Measurements from ENCODE around the gene CHCHD1. TPM values are rescaled to one million over a fixed set of nuclear protein-coding genes. Genes with fewer than 3 reads are reported as not detected.

Gene CHCHD1
- total RNA-seq, 1 donor from 2014 or later = 41.8 TPM

GRCh38 chr10:73772281-73773151, 9.3 kb upstream of the CHCHD1 start:
- TF ChIP-seq CTCF (IDR thresholded peaks at IDR 0.05; ENCODE audit: insufficient read depth, low read length, poor library complexity, severe bottlenecking) = no peak
- H3K4me3 ChIP-seq (ENCODE audit: low read depth, low read length) = peak overlapping the region; percentile 82
- peaks cover 1% of the 10 kb centered on the region for H3K36me3 ChIP-seq (ENCODE audit: control insufficient read depth, insufficient read depth, low read length)
- DNase-seq (ENCODE audit: low read depth) = no peak
- H3K27me3 ChIP-seq (ENCODE audit: control insufficient read depth, insufficient read depth, low read length) = no peaks in the 10 kb centered on the region

DNA sequence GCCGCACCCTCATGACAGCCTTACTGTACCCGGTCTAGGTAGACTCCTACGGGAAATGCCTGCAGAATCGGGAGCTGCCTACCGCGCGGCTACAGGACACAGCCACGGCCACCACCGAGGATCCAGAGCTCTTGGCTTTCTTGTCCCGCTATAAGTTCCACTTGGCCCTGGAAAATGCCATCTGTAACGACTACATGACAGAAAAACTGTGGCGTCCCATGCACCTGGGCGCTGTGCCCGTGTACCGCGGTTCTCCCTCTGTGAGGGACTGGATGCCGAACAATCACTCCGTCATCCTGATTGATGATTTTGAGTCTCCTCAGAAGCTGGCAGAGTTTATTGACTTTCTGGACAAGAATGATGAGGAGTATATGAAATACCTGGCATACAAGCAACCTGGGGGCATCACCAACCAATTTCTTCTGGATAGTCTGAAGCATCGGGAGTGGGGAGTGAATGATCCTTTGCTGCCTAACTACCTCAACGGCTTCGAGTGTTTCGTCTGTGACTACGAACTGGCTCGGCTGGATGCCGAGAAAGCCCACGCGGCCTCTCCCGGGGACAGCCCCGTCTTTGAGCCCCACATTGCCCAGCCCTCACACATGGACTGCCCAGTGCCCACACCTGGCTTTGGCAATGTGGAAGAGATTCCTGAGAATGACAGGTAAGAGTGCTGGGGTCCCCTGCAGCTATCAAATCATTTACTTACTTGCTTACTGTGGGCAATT, 8.5 kb upstream of the CHCHD1 start:
- no peak for DNase-seq (ENCODE audit: low read depth)
- peaks cover 1% of the 10 kb centered on the region for H3K36me3 ChIP-seq (ENCODE audit: control insufficient read depth, insufficient read depth, low read length)
- H3K27me3 ChIP-seq (ENCODE audit: control insufficient read depth, insufficient read depth, low read length) = no peaks in the 10 kb centered on the region
- peak overlapping the region; percentile 82 for H3K4me3 ChIP-seq (ENCODE audit: low read depth, low read length)
- TF ChIP-seq CTCF (IDR thresholded peaks at IDR 0.05; ENCODE audit: insufficient read depth, low read length, poor library complexity, severe bottlenecking) = no peak

DNA sequence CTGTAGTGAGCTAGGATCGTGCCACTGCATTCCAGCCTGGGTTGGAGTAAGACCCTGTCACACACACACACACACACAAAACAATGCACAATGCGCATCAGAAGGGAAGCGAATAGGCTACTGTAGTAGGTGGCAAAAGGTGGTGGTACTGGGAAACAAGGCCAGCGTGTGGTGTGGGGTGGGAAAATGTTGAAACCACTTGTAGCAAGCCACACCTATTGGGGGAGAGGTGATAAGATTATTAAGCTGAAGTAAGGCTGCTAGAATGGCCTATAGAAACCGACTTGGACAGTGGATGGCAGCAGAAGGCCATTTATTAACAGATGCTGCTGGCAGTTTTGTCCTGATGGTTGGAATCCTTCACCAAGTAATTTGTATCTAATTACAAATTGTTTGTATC, 7.2 kb upstream of the CHCHD1 start:
- Histone ChIP-seq H3K27me3 (ENCODE audit: control insufficient read depth, insufficient read depth, low read length) (no peaks in the 10 kb centered on the region), H3K4me3 (ENCODE audit: low read depth, low read length) (no peak overlapping the region), H3K36me3 (ENCODE audit: control insufficient read depth, insufficient read depth, low read length) (no peaks in the 10 kb centered on the region)
- TF ChIP-seq CTCF (IDR thresholded peaks at IDR 0.05; ENCODE audit: insufficient read depth, low read length, poor library complexity, severe bottlenecking) = no peak
- no peak for DNase-seq (ENCODE audit: low read depth)

DNA sequence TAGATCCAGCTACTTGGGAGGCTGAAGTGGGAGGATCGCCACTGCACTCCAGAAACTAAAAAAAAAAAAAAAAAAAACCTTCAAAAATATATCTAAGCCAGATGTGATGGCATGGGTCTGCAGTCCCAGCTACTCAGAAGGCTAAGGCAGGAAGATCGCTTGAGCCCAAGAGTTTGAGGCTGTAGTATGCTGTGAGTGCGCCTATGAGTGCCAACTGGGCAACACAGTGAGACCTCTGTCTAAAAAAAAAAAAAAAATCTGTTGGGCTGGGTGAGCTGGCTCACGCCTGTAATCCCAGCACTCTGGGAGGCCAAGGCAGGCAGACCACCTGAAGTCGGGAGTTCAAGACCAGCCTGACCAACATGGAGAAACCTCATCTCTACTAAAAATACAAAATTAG, 2.8 kb upstream of the CHCHD1 start:
- no peak for DNase-seq (ENCODE audit: low read depth)
- Histone ChIP-seq H3K36me3 (ENCODE audit: control insufficient read depth, insufficient read depth, low read length) (no peaks in the 10 kb centered on the region), H3K4me3 (ENCODE audit: low read depth, low read length) (no peak overlapping the region), H3K27me3 (ENCODE audit: control insufficient read depth, insufficient read depth, low read length) (no peaks in the 10 kb centered on the region)
- TF ChIP-seq CTCF (IDR thresholded peaks at IDR 0.05; ENCODE audit: insufficient read depth, low read length, poor library complexity, severe bottlenecking) = no peak

GRCh38 chr10:73779539-73780197, 2.2 kb upstream of the CHCHD1 start:
- no peaks in the 10 kb centered on the region for H3K27me3 ChIP-seq (ENCODE audit: control insufficient read depth, insufficient read depth, low read length)
- no peak overlapping the region for H3K4me3 ChIP-seq (ENCODE audit: low read depth, low read length)
- no peak for TF ChIP-seq CTCF (IDR thresholded peaks at IDR 0.05; ENCODE audit: insufficient read depth, low read length, poor library complexity, severe bottlenecking)
- no peaks in the 10 kb centered on the region for H3K36me3 ChIP-seq (ENCODE audit: control insufficient read depth, insufficient read depth, low read length)
- DNase-seq (ENCODE audit: low read depth) = no peak

Data from kidney epithelial cell (primary cell).